Effector memory CD4-positive, alpha-beta T cell (primary cell): ENCODE measurements around the gene PLA2G2D.

Experiments
- DNase-seq, 3 donors: peaks; one replicate each; pipeline ENCODE4 v3.0.0-alpha.2; 2020
- H3K27ac ChIP-seq: 2 replicates; pipeline ENCODE4 v1.7.0; 2013; ENCODE audit warnings: mild to moderate bottlenecking, low read length, moderate library complexity; ENCODE audit not compliant: insufficient read depth, poor library complexity, severe bottlenecking
- H3K27me3 ChIP-seq: replicated peaks from 2 replicates; pipeline ENCODE4 v1.7.0; 2013; ENCODE audit warnings: mild to moderate bottlenecking, low read length; ENCODE audit not compliant: insufficient read depth, control insufficient read depth, poor library complexity, severe bottlenecking
- H3K36me3 ChIP-seq: 2 replicates; pipeline ENCODE4 v1.7.0; 2013; ENCODE audit warnings: mild to moderate bottlenecking, low read length, moderate library complexity; ENCODE audit not compliant: control insufficient read depth, insufficient read depth
- H3K4me1 ChIP-seq: 2 replicates; pipeline ENCODE4 v1.7.0; 2013; ENCODE audit warnings: low read length, mild to moderate bottlenecking; ENCODE audit not compliant: control insufficient read depth, insufficient read depth, poor library complexity, severe bottlenecking
- H3K4me3 ChIP-seq: 2 replicates; pipeline ENCODE4 v1.7.0; 2013; ENCODE audit warnings: low read length, low read depth, mild to moderate bottlenecking; ENCODE audit not compliant: insufficient read depth, poor library complexity, severe bottlenecking
- H3K9me3 ChIP-seq: 2 replicates; pipeline ENCODE4 v1.7.0; 2013; ENCODE audit warnings: mild to moderate bottlenecking, low read length, moderate library complexity; ENCODE audit not compliant: control insufficient read depth

PLA2G2D gene

DNA sequence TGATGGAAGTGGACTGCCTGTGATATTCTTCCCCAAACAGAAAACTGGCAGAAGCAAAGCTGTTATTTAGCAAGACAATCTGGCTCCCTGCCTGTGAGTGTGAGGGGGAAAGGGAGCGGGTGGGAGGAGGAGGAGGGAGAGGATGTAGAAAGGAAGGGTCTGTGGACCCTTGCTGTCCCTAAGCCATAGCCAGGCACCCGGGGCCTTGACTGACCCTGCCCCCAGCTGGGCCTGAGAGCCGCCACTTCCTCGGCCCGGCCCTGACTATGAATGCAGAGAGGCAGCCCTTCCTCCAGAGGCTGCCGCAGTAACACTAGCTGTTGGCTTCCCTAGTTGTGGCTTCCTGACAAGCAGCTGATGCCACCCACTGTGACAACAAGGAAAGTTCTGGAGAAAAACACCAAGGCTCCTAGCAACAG is 33.7 kb upstream of the PLA2G2D start:
- Histone ChIP-seq H3K27me3 (no peaks in the 10 kb centered on the region), H3K36me3 (no peaks in the 10 kb centered on the region), H3K9me3 (no peaks in the 10 kb centered on the region), H3K27ac (no peak overlapping the region), H3K4me1 (peaks cover 7% of the 10 kb centered on the region), H3K4me3 (no peak overlapping the region)
- DNase-seq, result no peak

DNA sequence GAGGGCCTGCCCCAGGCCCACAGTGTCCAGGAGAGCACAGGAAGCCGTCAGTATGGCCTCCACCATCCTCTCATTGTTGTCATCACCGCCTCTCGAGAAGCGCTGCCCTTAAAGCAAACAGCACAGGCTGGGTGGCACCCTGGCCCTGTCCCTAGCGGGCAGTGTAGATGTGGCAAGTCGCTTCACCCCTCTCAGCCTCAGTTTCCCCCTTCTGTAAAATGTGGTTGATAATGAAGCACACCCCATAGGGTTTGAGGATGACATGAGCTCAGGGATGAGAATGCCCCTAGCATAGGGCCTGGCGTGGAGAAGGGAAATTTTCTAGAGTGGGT is 33.2 kb upstream of the PLA2G2D start:
- Histone ChIP-seq H3K27ac (no peak overlapping the region), H3K9me3 (no peaks in the 10 kb centered on the region), H3K4me3 (no peak overlapping the region), H3K4me1 (peaks cover 7% of the 10 kb centered on the region), H3K36me3 (no peaks in the 10 kb centered on the region), H3K27me3 (no peaks in the 10 kb centered on the region)
- no peak for DNase-seq

DNA sequence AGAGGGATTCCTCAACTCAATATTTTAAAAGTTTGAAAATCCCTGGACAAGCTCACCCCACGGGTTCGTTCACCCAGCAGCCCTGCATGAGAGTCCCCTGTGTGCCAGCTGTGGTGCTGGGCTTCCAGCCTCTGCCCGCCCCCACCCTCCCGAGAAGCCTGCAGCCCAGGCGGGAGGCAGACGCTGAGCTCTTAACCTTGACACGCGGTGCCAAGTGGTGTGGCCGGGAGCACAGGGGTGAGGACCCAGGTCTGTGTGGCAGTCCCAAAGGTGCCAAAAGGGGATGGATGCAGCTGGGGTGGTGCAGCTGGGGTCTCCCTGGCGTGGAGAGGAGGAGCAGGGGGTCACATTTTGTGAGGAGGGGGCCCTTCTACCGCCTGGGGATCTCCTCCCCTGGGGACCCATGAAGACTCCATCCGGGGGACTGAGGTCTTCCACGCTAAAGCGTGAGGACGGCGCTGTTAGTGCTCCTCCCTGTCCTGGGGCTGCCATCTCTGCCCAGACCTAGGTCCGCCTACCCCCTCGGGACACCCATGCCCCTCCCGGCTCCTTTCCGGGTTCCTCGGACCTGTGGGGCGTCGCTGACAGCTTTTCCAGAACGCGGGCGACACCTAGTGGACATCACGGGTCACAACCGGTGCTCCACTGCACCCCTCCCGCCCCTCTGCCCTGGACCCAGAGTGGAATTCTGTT is 32.7 kb upstream of the PLA2G2D start:
- H3K4me1 ChIP-seq, result peaks cover 7% of the 10 kb centered on the region
- DNase-seq, result peak; percentile 43 to 66 (median 56)
- H3K36me3 ChIP-seq, result no peaks in the 10 kb centered on the region
- no peak overlapping the region for H3K27ac ChIP-seq
- peak overlapping the region; percentile 69 for H3K4me3 ChIP-seq
- no peaks in the 10 kb centered on the region for H3K27me3 ChIP-seq
- no peaks in the 10 kb centered on the region for H3K9me3 ChIP-seq

DNA sequence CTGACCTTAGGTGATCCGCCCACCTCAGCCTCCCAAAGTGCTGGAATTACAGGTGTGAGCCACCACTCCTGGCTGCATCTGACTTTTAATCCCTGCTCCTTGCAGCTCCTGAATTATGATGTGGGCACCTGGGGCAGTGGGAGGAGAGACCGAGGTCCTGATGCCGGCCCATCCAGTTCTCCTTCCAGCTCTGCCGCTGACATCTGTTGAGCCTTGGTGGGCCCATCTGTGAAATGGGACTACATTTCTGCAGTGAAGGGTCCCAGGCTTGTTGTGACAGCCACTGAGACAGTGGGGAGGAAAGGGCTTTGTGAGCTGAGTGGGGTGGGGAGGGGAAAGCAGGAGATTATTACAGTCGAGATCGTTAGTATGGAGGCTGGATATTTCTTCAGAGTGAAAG is 31.6 kb upstream of the PLA2G2D start:
- H3K27ac ChIP-seq, result no peak overlapping the region
- H3K4me1 ChIP-seq, result peaks cover 7% of the 10 kb centered on the region
- H3K27me3 ChIP-seq, result no peaks in the 10 kb centered on the region
- H3K4me3 ChIP-seq, result no peak overlapping the region
- no peaks in the 10 kb centered on the region for H3K36me3 ChIP-seq
- DNase-seq, result no peak
- no peaks in the 10 kb centered on the region for H3K9me3 ChIP-seq

DNA sequence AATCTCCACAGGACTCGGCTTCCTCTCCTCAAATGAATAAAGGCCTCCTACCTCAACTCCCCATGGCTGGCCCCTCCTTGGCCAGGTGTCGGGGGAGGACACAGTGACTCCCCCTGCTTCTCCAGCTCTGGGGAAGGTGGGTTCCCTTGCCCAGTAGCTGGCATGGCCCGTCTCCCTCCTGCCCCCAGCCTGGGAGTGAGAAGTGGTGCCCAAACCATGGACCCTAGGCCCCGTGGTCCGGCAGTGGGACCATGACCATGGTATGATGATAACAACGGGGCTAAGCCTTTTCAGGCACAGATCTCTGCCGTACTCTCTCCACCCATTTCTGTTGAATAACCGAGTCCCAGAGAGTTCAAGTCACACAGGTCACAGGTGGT is 31.0 kb upstream of the PLA2G2D start:
- DNase-seq, result no peak
- Histone ChIP-seq H3K27me3 (no peaks in the 10 kb centered on the region), H3K36me3 (no peaks in the 10 kb centered on the region), H3K27ac (no peak overlapping the region), H3K9me3 (no peaks in the 10 kb centered on the region), H3K4me1 (peaks cover 7% of the 10 kb centered on the region), H3K4me3 (no peak overlapping the region)

DNA sequence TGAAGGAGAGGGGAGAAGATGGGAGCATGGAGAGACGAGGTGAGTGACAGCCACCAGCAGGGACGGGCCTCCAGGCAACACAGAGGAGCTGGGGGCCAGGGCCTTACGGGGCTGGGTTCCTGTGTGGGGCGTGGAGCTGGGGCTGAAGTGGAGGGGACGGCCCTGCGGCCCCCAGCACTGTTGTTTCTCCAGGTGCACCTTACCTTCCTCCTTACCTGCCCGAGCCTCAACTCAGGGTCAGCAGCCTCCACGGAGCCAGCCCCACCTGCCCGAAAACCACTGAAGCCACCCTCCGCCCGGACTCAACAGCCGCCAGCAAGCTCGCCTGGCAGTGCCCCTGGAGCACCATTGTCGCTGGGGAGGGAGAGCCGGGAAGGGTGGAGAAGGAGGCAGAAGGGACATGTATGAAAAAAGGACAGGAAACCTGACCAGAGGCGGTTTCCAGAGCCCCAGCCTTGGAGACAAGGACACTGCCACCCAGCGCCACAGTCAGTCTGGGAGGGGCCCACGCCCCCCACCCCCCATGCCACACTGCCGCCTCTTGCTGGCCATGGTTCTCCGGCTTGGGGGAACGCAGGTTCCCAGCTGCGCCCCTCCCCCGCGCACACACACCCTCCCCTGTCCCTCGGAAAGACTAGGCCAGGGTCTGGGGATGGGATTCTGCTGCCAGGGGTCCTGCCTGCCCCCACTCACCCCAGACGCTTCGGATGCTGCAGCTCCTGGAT is 30.4 kb upstream of the PLA2G2D start:
- no peaks in the 10 kb centered on the region for H3K9me3 ChIP-seq
- no peak for DNase-seq

DNA sequence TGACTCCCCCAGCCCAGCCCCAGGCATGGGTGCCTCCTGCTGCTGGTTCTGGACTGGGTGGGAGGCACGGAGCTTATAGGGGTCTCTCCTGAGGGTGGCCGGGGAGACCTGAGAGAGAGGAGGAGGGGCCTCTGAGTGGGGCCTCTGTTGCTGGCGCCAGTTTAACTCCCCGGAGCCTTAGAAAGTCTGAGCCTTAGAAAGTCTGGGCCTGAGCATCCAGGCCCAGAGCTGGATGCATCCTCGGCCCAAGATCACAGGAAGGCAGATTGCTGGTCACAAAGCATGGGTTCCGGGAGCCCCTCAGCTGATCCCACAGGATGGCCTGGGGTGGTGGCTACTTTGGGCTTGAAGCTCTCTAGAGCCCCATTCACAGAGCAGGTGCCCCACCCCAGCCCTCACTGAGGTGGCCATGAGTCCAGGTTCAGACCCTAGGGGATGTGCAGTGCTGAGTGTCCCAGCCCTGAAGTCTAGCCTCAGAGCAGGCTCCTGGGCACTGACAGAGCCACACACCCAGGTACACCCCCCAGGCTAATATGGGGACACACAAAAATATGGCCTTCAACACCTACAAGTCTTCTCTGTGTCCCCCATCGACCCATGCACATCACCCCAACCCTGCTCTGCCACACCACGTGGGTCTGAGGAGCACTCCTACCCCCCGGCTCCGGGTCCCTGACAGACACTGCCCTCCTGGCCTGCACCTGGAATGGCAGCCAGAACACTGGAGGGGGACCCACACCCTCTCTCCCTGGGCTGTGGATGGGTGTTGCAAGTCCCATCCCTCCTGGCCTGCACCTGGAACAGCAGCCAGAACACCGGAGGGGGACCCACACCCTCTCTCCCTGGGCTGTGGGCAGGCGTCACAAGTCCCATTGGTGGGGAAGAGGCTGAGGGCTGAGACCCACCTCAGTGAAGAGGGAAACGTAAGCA is 29.5 kb upstream of the PLA2G2D start:
- Histone ChIP-seq H3K36me3 (no peaks in the 10 kb centered on the region), H3K4me3 (no peak overlapping the region), H3K4me1 (peaks cover 7% of the 10 kb centered on the region), H3K27ac (no peak overlapping the region), H3K27me3 (no peaks in the 10 kb centered on the region), H3K9me3 (no peaks in the 10 kb centered on the region)
- no peak for DNase-seq

More for the DNA sequence above, 30.4 kb upstream of the PLA2G2D start:
- Histone ChIP-seq H3K4me3 (no peak overlapping the region), H3K4me1 (peaks cover 7% of the 10 kb centered on the region), H3K27ac (no peak overlapping the region), H3K27me3 (no peaks in the 10 kb centered on the region), H3K36me3 (no peaks in the 10 kb centered on the region)

DNA sequence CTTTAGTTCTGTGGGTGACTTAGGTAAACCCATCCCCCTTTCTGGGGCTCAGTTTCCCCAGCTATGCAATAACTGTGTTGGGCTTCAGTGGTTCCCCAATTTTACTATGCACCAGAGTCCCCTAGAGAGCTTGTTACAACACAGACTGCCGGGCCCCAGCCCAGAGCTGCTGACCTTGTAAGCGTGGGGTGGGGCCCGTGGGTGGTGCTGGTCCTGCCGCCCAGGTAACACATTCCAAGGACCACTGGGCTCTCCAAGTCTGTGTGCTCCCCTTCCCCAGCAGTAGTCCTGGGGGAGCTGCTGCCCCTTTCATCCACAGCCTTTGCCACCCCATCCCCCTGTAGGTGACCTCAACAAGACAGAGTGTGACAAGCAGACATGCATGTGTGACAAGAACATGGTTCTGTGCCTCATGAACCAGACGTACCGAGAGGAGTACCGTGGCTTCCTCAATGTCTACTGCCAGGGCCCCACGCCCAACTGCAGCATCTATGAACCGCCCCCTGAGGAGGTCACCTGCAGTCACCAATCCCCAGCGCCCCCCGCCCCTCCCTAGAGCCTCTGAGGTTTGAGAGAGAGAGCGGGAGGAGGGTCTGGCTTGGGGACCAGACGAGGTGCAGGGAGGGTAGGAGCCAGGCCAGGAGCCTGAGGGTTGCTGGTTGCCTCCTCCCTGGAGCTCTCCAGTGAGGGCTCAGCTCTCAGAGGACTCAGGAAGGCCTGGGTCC is 28.7 kb upstream of the PLA2G2D start:
- no peak for DNase-seq
- Histone ChIP-seq H3K36me3 (no peaks in the 10 kb centered on the region), H3K4me3 (no peak overlapping the region), H3K4me1 (peaks cover 7% of the 10 kb centered on the region), H3K9me3 (no peaks in the 10 kb centered on the region), H3K27me3 (no peaks in the 10 kb centered on the region), H3K27ac (no peak overlapping the region)

DNA sequence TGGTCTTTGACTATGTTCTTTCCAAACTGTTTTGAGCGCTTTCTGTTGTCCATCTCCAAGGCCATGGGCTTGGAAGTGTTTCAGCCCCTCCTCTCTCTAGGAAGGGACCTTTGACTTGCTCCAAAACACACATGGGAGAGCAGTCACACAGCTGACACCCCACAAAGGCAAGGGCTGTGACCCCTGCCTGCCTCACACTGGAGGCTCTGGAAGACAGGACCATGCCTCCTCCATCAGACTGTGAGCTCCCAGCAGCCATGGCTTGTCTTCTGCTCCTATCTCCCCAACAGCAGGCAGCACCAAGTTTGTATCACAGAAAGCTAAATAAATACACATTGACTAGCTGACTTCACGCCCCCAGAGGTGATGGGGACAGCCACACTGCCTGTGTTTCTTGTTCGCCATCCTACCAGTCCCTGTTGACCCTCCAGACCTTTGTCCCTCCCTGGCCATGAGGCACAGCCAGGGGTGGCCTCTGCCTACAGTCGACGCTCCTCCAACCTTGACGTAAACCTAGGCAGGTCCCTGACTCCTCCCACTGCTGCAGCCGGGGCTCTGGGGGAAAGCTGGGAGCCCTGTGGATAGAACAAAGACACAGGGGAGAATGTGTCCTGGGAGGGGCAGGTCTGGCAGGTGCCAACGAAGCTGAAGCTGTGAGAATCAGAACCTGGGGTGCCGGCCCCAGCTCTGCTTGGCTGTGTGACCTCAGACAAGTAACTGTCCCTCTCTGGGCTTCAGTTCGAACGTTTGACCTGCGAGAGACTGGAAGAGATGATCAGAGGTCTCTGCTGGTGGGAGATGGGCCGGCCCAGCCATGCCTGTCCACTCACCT is 24.6 kb upstream of the PLA2G2D start:
- H3K36me3 ChIP-seq, result no peaks in the 10 kb centered on the region
- H3K27me3 ChIP-seq, result no peaks in the 10 kb centered on the region
- no peak overlapping the region for H3K4me3 ChIP-seq
- no peak overlapping the region for H3K27ac ChIP-seq
- H3K9me3 ChIP-seq, result no peaks in the 10 kb centered on the region
- no peaks in the 10 kb centered on the region for H3K4me1 ChIP-seq
- no peak for DNase-seq
